ENCODE measurements around the gene ALPK1.
"Not testable (repeated sequence)": the region's sequence is repeated elsewhere in the genome, so short reads cannot be mapped to it uniquely, and the experiment has no call there.

Gene ALPK1

GRCh38 chr4:112418092-112418491, 120.9 kb downstream of the ALPK1 start:
- no peaks in the 10 kb centered on the region for H3K9me3 Mint-ChIP-seq
- H3K27me3 Mint-ChIP-seq: no peaks in the 10 kb centered on the region
- H3K36me3 Mint-ChIP-seq (ENCODE audit: insufficient read depth): no peaks in the 10 kb centered on the region

GRCh38 chr4:112421911-112422310, 124.7 kb downstream of the ALPK1 start:
- DNase-seq (ENCODE audit: low spot score in 2 of 2) (no peak), ATAC-seq (replicated peaks; ENCODE audit: extremely low read depth, poor library complexity, severe bottlenecking) (no peak)
- H3K4me3 Mint-ChIP-seq: no peak overlapping the region
- no peaks in the 10 kb centered on the region for H3K4me1 Mint-ChIP-seq
- H3K9me3 Mint-ChIP-seq: no peaks in the 10 kb centered on the region
- no peaks in the 10 kb centered on the region for H3K27me3 Mint-ChIP-seq
- no peaks in the 10 kb centered on the region for H3K36me3 Mint-ChIP-seq (ENCODE audit: insufficient read depth)
- H3K27ac Mint-ChIP-seq (ENCODE audit: low read depth): no peak overlapping the region

More at GRCh38 chr4:112418092-112418491, 120.9 kb downstream of the ALPK1 start:
- DNase-seq (ENCODE audit: low spot score in 2 of 2) (no peak), ATAC-seq (replicated peaks; ENCODE audit: extremely low read depth, poor library complexity, severe bottlenecking) (no peak)
- no peaks in the 10 kb centered on the region for H3K4me1 Mint-ChIP-seq
- H3K27ac Mint-ChIP-seq (ENCODE audit: low read depth): no peak overlapping the region
- no peak overlapping the region for H3K4me3 Mint-ChIP-seq

GRCh38 chr4:112422644-112423043, 125.5 kb downstream of the ALPK1 start:
- Mint-ChIP-seq H3K4me3 (no peak overlapping the region), H3K27me3 (no peaks in the 10 kb centered on the region), H3K36me3 (ENCODE audit: insufficient read depth) (no peaks in the 10 kb centered on the region), H3K27ac (ENCODE audit: low read depth) (no peak overlapping the region), H3K4me1 (no peaks in the 10 kb centered on the region), H3K9me3 (no peaks in the 10 kb centered on the region)
- ATAC-seq (replicated peaks; ENCODE audit: extremely low read depth, poor library complexity, severe bottlenecking) (no peak), DNase-seq (ENCODE audit: low spot score in 2 of 2) (no peak)

GRCh38 chr4:112423591-112423990, 126.4 kb downstream of the ALPK1 start:
- Mint-ChIP-seq H3K4me3 (no peak overlapping the region), H3K27ac (ENCODE audit: low read depth) (no peak overlapping the region), H3K27me3 (no peaks in the 10 kb centered on the region), H3K9me3 (no peaks in the 10 kb centered on the region), H3K36me3 (ENCODE audit: insufficient read depth) (no peaks in the 10 kb centered on the region), H3K4me1 (no peaks in the 10 kb centered on the region)
- ATAC-seq (replicated peaks; ENCODE audit: extremely low read depth, poor library complexity, severe bottlenecking) (no peak), DNase-seq (ENCODE audit: low spot score in 2 of 2) (no peak)

GRCh38 chr4:112425823-112426222, 128.7 kb downstream of the ALPK1 start:
- H3K36me3 Mint-ChIP-seq (ENCODE audit: insufficient read depth): no peaks in the 10 kb centered on the region
- H3K4me3 Mint-ChIP-seq: no peak overlapping the region
- no peak overlapping the region for H3K27ac Mint-ChIP-seq (ENCODE audit: low read depth)
- H3K9me3 Mint-ChIP-seq: no peaks in the 10 kb centered on the region
- no peaks in the 10 kb centered on the region for H3K27me3 Mint-ChIP-seq
- H3K4me1 Mint-ChIP-seq: no peaks in the 10 kb centered on the region
- DNase-seq (ENCODE audit: low spot score in 2 of 2) (no peak), ATAC-seq (replicated peaks; ENCODE audit: extremely low read depth, poor library complexity, severe bottlenecking) (no peak)

GRCh38 chr4:112426416-112426815, 129.2 kb downstream of the ALPK1 start:
- DNase-seq (ENCODE audit: low spot score in 2 of 2) (no peak), ATAC-seq (replicated peaks; ENCODE audit: extremely low read depth, poor library complexity, severe bottlenecking) (no peak)
- Mint-ChIP-seq H3K9me3 (no peaks in the 10 kb centered on the region), H3K36me3 (ENCODE audit: insufficient read depth) (no peaks in the 10 kb centered on the region), H3K4me1 (no peaks in the 10 kb centered on the region), H3K27ac (ENCODE audit: low read depth) (no peak overlapping the region), H3K4me3 (no peak overlapping the region), H3K27me3 (no peaks in the 10 kb centered on the region)

GRCh38 chr4:112431158-112431557, 134.0 kb downstream of the ALPK1 start:
- Mint-ChIP-seq H3K36me3 (ENCODE audit: insufficient read depth) (no peaks in the 10 kb centered on the region), H3K4me3 (no peak overlapping the region), H3K27me3 (peaks cover under 1% of the 10 kb centered on the region), H3K9me3 (no peaks in the 10 kb centered on the region), H3K27ac (ENCODE audit: low read depth) (no peak overlapping the region), H3K4me1 (no peaks in the 10 kb centered on the region)
- DNase-seq (ENCODE audit: low spot score in 2 of 2) (no peak), ATAC-seq (replicated peaks; ENCODE audit: extremely low read depth, poor library complexity, severe bottlenecking) (no peak)

- no peaks in the 10 kb centered on the region for H3K4me1 Mint-ChIP-seq
- H3K4me3 Mint-ChIP-seq: no peak overlapping the region
- peaks cover 2% of the 10 kb centered on the region for H3K36me3 Mint-ChIP-seq (ENCODE audit: insufficient read depth)
- no peak for DNase-seq (ENCODE audit: low spot score in 2 of 2)
- H3K27ac Mint-ChIP-seq (ENCODE audit: low read depth): no peak overlapping the region
- ATAC-seq (replicated peaks; ENCODE audit: extremely low read depth, poor library complexity, severe bottlenecking): no peak
- H3K27me3 Mint-ChIP-seq: peaks cover 8% of the 10 kb centered on the region
- H3K9me3 Mint-ChIP-seq: no peaks in the 10 kb centered on the region
These were observed 139.8 kb downstream of the ALPK1 start for GRCh38 chr4:112436987-112437386.

GRCh38 chr4:112442226-112442625, 145.1 kb downstream of the ALPK1 start:
- DNase-seq (ENCODE audit: low spot score in 2 of 2); H3K27ac Mint-ChIP-seq (ENCODE audit: low read depth); H3K27me3 Mint-ChIP-seq; ATAC-seq (replicated peaks; ENCODE audit: extremely low read depth, poor library complexity, severe bottlenecking); H3K4me3 Mint-ChIP-seq; H3K4me1 Mint-ChIP-seq; H3K36me3 Mint-ChIP-seq (ENCODE audit: insufficient read depth): not testable (repeated sequence)
- peaks cover 14% of the 10 kb centered on the region for H3K9me3 Mint-ChIP-seq

GRCh38 chr4:112448306-112449132, 151.3 kb downstream of the ALPK1 start:
- Mint-ChIP-seq H3K4me3 (no peak overlapping the region), H3K4me1 (no peaks in the 10 kb centered on the region), H3K9me3 (peaks cover 14% of the 10 kb centered on the region), H3K27me3 (peaks cover 10% of the 10 kb centered on the region), H3K36me3 (ENCODE audit: insufficient read depth) (no peaks in the 10 kb centered on the region), H3K27ac (ENCODE audit: low read depth) (no peak overlapping the region)
- no peak for DNase-seq (ENCODE audit: low spot score in 2 of 2)
- ATAC-seq (replicated peaks; ENCODE audit: extremely low read depth, poor library complexity, severe bottlenecking): no peak

- Mint-ChIP-seq H3K4me1 (no peaks in the 10 kb centered on the region), H3K9me3 (peaks cover 9% of the 10 kb centered on the region), H3K4me3 (no peak overlapping the region), H3K27me3 (peaks cover 10% of the 10 kb centered on the region), H3K27ac (ENCODE audit: low read depth) (no peak overlapping the region), H3K36me3 (ENCODE audit: insufficient read depth) (no peaks in the 10 kb centered on the region)
- DNase-seq (ENCODE audit: low spot score in 2 of 2) (no peak), ATAC-seq (replicated peaks; ENCODE audit: extremely low read depth, poor library complexity, severe bottlenecking) (no peak)
These were observed 152.5 kb downstream of the ALPK1 start for GRCh38 chr4:112449708-112450107.

- no peaks in the 10 kb centered on the region for H3K36me3 Mint-ChIP-seq (ENCODE audit: insufficient read depth)
- ATAC-seq (replicated peaks; ENCODE audit: extremely low read depth, poor library complexity, severe bottlenecking) (no peak), DNase-seq (ENCODE audit: low spot score in 2 of 2) (no peak)
- no peaks in the 10 kb centered on the region for H3K4me1 Mint-ChIP-seq
- no peak overlapping the region for H3K4me3 Mint-ChIP-seq
- H3K9me3 Mint-ChIP-seq: no peaks in the 10 kb centered on the region
- H3K27me3 Mint-ChIP-seq: peaks cover 17% of the 10 kb centered on the region
- no peak overlapping the region for H3K27ac Mint-ChIP-seq (ENCODE audit: low read depth)
These were observed 153.9 kb downstream of the ALPK1 start for GRCh38 chr4:112451104-112451503.

GRCh38 chr4:112451831-112452230, 154.7 kb downstream of the ALPK1 start:
- no peaks in the 10 kb centered on the region for H3K4me1 Mint-ChIP-seq
- H3K27ac Mint-ChIP-seq (ENCODE audit: low read depth): no peak overlapping the region
- DNase-seq (ENCODE audit: low spot score in 2 of 2) (no peak), ATAC-seq (replicated peaks; ENCODE audit: extremely low read depth, poor library complexity, severe bottlenecking) (no peak)
- peaks cover 24% of the 10 kb centered on the region for H3K27me3 Mint-ChIP-seq
- no peak overlapping the region for H3K4me3 Mint-ChIP-seq
- no peaks in the 10 kb centered on the region for H3K9me3 Mint-ChIP-seq
- no peaks in the 10 kb centered on the region for H3K36me3 Mint-ChIP-seq (ENCODE audit: insufficient read depth)

Measured in central memory CD8-positive, alpha-beta T cell (primary cell).